Esophagus (tissue), 2 donors: ENCODE results near the gene ZNF385B. TPM values are rescaled to one million over a fixed set of nuclear protein-coding genes. Genes with fewer than 3 reads are reported as not detected.

ENCODE experiments used
- H3K27ac ChIP-seq, 2 donors: one replicate each; pipeline ENCODE4 v1.5.1; 2013; ENCODE audit warnings: low read depth in 2 of 2, mild to moderate bottlenecking in 2 of 2, inconsistent platforms in 1 of 2, low read length in 1 of 2, moderate library complexity in 1 of 2
- H3K27me3 ChIP-seq, 2 donors: one replicate each; pipeline ENCODE4 v1.6.1; 2013; ENCODE audit warnings: low read length in 2 of 2, control low read depth in 1 of 2, mild to moderate bottlenecking in 1 of 2; ENCODE audit not compliant: insufficient read depth in 2 of 2, control insufficient read depth in 1 of 2
- H3K36me3 ChIP-seq, 2 donors: one replicate each; pipeline ENCODE4 v1.6.1; 2013; ENCODE audit warnings: low read length in 1 of 2; ENCODE audit not compliant: control insufficient read depth in 2 of 2, insufficient read depth in 2 of 2
- H3K4me1 ChIP-seq, 2 donors: one replicate each; pipeline ENCODE4 v1.6.1; 2013; ENCODE audit warnings: low read length in 1 of 2; ENCODE audit not compliant: control insufficient read depth in 2 of 2, insufficient read depth in 2 of 2
- H3K4me3 ChIP-seq, 2 donors: one replicate each; pipeline ENCODE4 v1.5.1; 2013; ENCODE audit warnings: low read length in 2 of 2, mild to moderate bottlenecking in 2 of 2, low read depth in 1 of 2, moderate library complexity in 1 of 2
- H3K9me3 ChIP-seq, 2 donors: one replicate each; pipeline ENCODE4 v1.6.1; 2013; ENCODE audit warnings: mild to moderate bottlenecking in 2 of 2, low read depth in 1 of 2, low read length in 1 of 2, moderate library complexity in 1 of 2; ENCODE audit not compliant: control insufficient read depth in 2 of 2, insufficient read depth in 1 of 2
- WGBS, 2 donors: extraction: QIAGEN DNeasy Blood & Tissue Kit; methylation state at CpG; one replicate each; pipeline ENCODE4 v1.1.7; 2013; 5-methylcytosine and 5-hydroxymethylcytosine counted together
- polyA plus RNA-seq, 2 donors: library from polyadenylated mRNA; stranded (reverse); fragments of 200-250 nt; gene quantifications; one replicate each; pipeline ENCODE4 v1.2.3, GENCODE V29; 2013
- donor health status: healthy with polysubstance abuse.
- donor health status: Bipolar disorder and iron deficiency.

The ZNF385B gene
- polyA plus RNA-seq, 2 donors: 0.22 to 0.29 TPM

- Histone ChIP-seq H3K27ac (no peak overlapping the region), H3K36me3 (no peaks in the 10 kb centered on the region), H3K4me3 (no peak overlapping the region), H3K9me3 (no peaks in the 10 kb centered on the region), H3K4me1 (no peaks in the 10 kb centered on the region), H3K27me3 (no peaks in the 10 kb centered on the region)
- WGBS, 2 donors: 94 to 98% methylated on average over 1 of the region's 1 CpG
These were observed 48.9 kb downstream of the ZNF385B start for GRCh38 chr2:179812501-179812900.

GRCh38 chr2:179811042-179811441, 50.4 kb downstream of the ZNF385B start:
- H3K36me3 ChIP-seq: no peaks in the 10 kb centered on the region
- no peaks in the 10 kb centered on the region for H3K27me3 ChIP-seq
- no peak overlapping the region for H3K4me3 ChIP-seq
- no peaks in the 10 kb centered on the region for H3K9me3 ChIP-seq
- no peaks in the 10 kb centered on the region for H3K4me1 ChIP-seq
- no peak overlapping the region for H3K27ac ChIP-seq

- no peaks in the 10 kb centered on the region for H3K4me1 ChIP-seq
These were observed 51.8 kb downstream of the ZNF385B start for GRCh38 chr2:179809606-179810005.

GRCh38 chr2:179805001-179805400, 56.4 kb downstream of the ZNF385B start:
- Histone ChIP-seq H3K4me1 (no peaks in the 10 kb centered on the region), H3K4me3 (no peak overlapping the region), H3K27ac (no peak overlapping the region), H3K36me3 (no peaks in the 10 kb centered on the region), H3K9me3 (no peaks in the 10 kb centered on the region), H3K27me3 (no peaks in the 10 kb centered on the region)
- 92 to 95% methylated on average over 3 of the region's 3 CpGs for WGBS, 2 donors

More at GRCh38 chr2:179809606-179810005, 51.8 kb downstream of the ZNF385B start:
- Histone ChIP-seq H3K9me3 (no peaks in the 10 kb centered on the region), H3K27me3 (no peaks in the 10 kb centered on the region), H3K4me3 (no peak overlapping the region), H3K27ac (no peak overlapping the region), H3K36me3 (no peaks in the 10 kb centered on the region)
- 85 to 86% methylated on average over 4 of the region's 4 CpGs for WGBS, 2 donors

GRCh38 chr2:179804206-179804605, 57.2 kb downstream of the ZNF385B start:
- Histone ChIP-seq H3K4me1 (no peaks in the 10 kb centered on the region), H3K27ac (no peak overlapping the region), H3K36me3 (no peaks in the 10 kb centered on the region), H3K4me3 (no peak overlapping the region), H3K9me3 (no peaks in the 10 kb centered on the region), H3K27me3 (no peaks in the 10 kb centered on the region)
- 64 to 66% methylated on average over 2 of the region's 2 CpGs for WGBS, 2 donors

DNA sequence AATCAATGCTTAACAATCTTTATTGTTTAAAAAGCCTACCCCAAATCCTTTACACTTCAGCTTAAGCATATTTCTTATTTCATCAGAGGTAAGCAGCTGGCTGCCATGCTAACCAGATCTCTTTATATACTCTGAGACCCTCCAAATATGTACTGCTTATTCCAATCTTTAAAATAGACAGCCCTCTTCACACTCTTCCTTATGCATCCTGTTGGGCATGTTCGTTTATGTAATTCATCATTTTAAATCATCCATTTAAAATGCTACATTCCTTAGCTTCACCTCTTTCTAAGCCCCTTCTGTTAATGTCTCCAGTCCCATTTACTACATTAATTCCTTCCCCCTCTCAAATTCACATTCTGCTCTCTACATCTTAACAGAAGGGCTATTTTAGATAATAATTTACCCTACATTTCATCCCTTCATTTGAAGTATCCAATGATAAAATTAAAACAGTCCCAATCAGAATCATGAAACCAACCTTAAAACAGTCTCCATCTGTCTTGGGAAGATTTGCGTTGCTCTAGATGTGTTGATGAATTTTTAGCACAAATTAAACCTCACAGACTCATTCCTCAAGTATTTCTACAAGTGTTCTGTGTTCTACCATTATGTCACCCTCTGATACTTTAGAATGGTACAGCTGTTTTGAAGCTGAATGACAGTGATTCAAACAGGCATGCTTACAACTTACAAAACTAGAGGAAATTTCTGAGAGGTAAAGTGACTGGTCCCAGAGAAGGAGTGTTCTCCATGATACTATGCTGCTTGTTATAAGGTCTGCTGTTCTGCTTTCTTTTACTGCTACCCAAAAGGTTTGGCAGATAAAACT, 59.1 kb downstream of the ZNF385B start:
- H3K4me1 ChIP-seq: no peaks in the 10 kb centered on the region
- no peaks in the 10 kb centered on the region for H3K9me3 ChIP-seq
- 54 to 55% methylated on average over 2 of the region's 2 CpGs for WGBS, 2 donors
- no peak overlapping the region for H3K4me3 ChIP-seq
- no peak overlapping the region for H3K27ac ChIP-seq
- H3K27me3 ChIP-seq: no peaks in the 10 kb centered on the region
- no peaks in the 10 kb centered on the region for H3K36me3 ChIP-seq

DNA sequence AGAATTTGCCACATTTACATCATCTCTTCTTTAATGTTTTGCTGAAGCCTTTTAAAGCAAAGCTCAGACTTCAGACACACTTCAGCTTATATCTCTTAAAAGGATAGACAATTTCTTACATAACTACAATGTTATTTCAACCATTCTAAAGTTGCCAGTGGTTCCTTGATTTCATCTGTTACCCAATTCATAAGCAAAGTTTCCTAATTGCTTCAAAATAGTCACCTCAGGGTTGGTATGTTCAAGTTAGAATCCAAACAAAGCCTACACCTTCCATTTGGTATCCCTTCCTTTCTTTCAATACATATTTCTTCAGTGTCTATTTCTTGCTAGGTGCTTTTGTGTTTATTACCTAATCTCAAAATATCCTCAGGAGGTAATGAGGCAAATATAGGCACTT, 60.6 kb downstream of the ZNF385B start:
- H3K36me3 ChIP-seq: no peaks in the 10 kb centered on the region
- H3K27ac ChIP-seq: no peak overlapping the region
- H3K4me1 ChIP-seq: no peaks in the 10 kb centered on the region
- H3K4me3 ChIP-seq: no peak overlapping the region
- no peaks in the 10 kb centered on the region for H3K27me3 ChIP-seq
- no peaks in the 10 kb centered on the region for H3K9me3 ChIP-seq

DNA sequence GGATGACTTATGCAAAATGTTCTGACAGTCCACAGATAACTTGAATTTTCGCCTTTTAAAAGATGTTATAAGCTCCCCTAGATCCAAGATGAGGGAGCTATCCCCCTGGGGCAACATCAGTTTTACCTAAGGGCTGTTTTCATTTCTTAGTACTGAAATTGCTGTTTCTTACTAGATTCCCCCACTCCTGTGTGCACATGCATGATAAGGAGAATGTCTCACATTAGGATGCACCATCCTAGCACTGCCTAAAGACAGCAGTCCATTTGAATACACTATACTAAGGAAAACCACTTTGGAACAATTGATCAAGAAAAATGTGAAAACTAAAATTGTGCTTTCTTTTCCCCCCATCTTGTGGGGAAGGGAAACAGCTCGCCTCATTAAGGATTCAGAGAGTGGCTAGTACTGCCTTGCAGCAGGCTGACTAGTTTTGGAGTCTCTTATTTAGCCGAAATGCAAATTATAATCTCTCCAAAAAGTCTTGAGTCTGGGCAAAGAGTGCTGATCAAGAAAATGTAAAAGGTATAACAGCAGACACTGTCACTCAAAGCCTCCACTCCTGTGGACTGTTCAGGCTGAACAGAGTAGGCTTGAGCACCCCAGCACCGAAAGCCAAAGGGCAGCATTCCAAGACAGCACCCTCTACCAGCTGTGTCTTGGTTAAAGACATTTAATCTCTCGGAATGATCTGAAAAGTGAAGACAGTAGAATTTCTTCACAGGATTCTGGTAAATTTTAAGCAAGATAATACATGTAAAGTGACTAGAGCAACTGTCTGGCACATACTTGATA, 65.0 kb downstream of the ZNF385B start:
- Histone ChIP-seq H3K27me3 (no peaks in the 10 kb centered on the region), H3K4me3 (no peak overlapping the region), H3K4me1 (no peaks in the 10 kb centered on the region), H3K36me3 (no peaks in the 10 kb centered on the region), H3K9me3 (no peaks in the 10 kb centered on the region), H3K27ac (no peak overlapping the region)
- WGBS, 2 donors: 66 to 69% methylated on average over 5 of the region's 5 CpGs

DNA sequence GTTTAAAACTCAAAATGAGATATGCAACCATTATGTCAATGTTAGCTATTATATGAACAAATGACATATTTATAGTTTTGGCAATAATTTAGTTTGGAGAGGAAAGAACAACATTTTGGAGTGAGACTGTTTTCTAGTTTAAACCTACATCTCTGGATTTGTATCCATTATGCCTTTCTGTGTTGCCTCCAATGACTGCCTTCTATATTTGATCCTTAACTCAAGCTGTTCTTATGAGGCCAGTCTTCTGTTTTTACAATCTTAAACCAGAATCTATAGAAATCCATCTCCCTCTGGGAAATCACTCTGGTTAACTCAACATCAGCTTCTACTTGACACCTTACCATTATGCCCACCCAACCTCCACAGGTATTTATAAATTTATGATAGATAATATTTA, 67.5 kb downstream of the ZNF385B start:
- Histone ChIP-seq H3K27ac (no peak overlapping the region), H3K4me1 (no peaks in the 10 kb centered on the region), H3K27me3 (no peaks in the 10 kb centered on the region), H3K9me3 (no peaks in the 10 kb centered on the region), H3K4me3 (no peak overlapping the region), H3K36me3 (no peaks in the 10 kb centered on the region)

DNA sequence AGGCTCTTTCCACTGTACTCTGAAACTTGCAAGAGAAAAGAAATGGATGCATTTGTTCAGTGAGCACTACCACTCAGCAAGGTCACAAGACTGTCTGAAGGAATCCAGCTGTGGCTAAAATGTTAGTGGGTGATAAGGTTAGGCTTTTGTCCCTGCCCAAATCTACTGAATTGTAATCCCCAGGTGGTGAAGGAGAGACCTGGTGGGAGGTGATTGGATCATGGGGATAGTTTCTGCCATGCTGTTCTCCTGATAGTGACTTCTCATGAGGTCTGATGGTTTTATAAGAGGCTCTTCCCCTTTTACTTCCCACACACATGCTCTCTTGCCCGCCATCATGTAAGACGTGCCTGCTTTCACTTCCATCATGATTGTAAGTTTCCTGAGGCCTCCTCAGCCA, 68.2 kb downstream of the ZNF385B start:
- Histone ChIP-seq H3K9me3 (no peaks in the 10 kb centered on the region), H3K4me1 (no peaks in the 10 kb centered on the region), H3K36me3 (no peaks in the 10 kb centered on the region), H3K27me3 (no peaks in the 10 kb centered on the region), H3K27ac (no peak overlapping the region), H3K4me3 (no peak overlapping the region)
- WGBS, 2 donors: 87 to 92% methylated on average over 2 of the region's 2 CpGs
